GM20431 (cell line): Measurements from ENCODE around the gene EME1.
"Not testable (repeated sequence)": the region's sequence is repeated elsewhere in the genome, so short reads cannot be mapped to it uniquely, and the experiment has no call there.

ENCODE experiments used
- in situ Hi-C: fragments of 300-500 bp; cut with MseI, MboI; formaldehyde crosslinking; loops from one replicate; pipeline ENCODE4 v1.15.0; 2020; ENCODE audit warnings: low sequenced_read_pairs; ENCODE audit not compliant: unreplicated experiment

The EME1 gene

GRCh38 chr17:50372758-50373556, at the start of gene EME1, which contains the start of gene MRPL27:
EME1 (plus strand) TSS chr17:50373229; CDS start chr17:50375209, 1,980 bp downstream.
MRPL27 (minus strand) TSS chr17:50373184; CDS start chr17:50373170, 14 bp downstream.
- in situ Hi-C loops: no loop called here

GRCh38 chr17:50325906-50326305, 47.1 kb upstream of the EME1 start:
- in situ Hi-C loops: no loop called here

- in situ Hi-C loops: no loop called here
Measured at GRCh38 chr17:50326831-50327364, 46.1 kb upstream of the EME1 start.

- in situ Hi-C loops: no loop called here
Measured at GRCh38 chr17:50328363-50329325, 44.4 kb upstream of the EME1 start.

GRCh38 chr17:50329716-50330115, 43.3 kb upstream of the EME1 start:
- in situ Hi-C loops: no loop called here

GRCh38 chr17:50330151-50330775, 42.8 kb upstream of the EME1 start:
- in situ Hi-C loops: no loop called here

- in situ Hi-C loops: no loop called here
Measured at GRCh38 chr17:50331085-50331791, 41.8 kb upstream of the EME1 start.

- in situ Hi-C loops: no loop called here
Measured at GRCh38 chr17:50332196-50332595, 40.8 kb upstream of the EME1 start.

GRCh38 chr17:50333291-50334057, 39.6 kb upstream of the EME1 start:
- in situ Hi-C loops: not testable (repeated sequence)

GRCh38 chr17:50337956-50338355, 35.1 kb upstream of the EME1 start:
- in situ Hi-C loops: no loop called here

- in situ Hi-C loops: no loop called here
Measured at GRCh38 chr17:50338645-50339044, 34.4 kb upstream of the EME1 start.

GRCh38 chr17:50339381-50339780, 33.6 kb upstream of the EME1 start:
- in situ Hi-C loops: no loop called here

GRCh38 chr17:50344731-50345365, 28.2 kb upstream of the EME1 start:
- in situ Hi-C loops: no loop called here

GRCh38 chr17:50345432-50346312, 27.4 kb upstream of the EME1 start, which contains the start of gene XYLT2:
XYLT2 (plus strand) TSS chr17:50346126; CDS start chr17:50346141, 15 bp downstream.
- in situ Hi-C loops: no loop called here

- in situ Hi-C loops: no loop called here
Measured at GRCh38 chr17:50346313-50347116, 26.5 kb upstream of the EME1 start.

- in situ Hi-C loops: no loop called here
Measured at GRCh38 chr17:50347117-50347893, 25.7 kb upstream of the EME1 start.
